SK-N-SH (cell line): ENCODE measurements around the gene SEC14L1.

Experiments used
- CTCF ChIP-seq: fragments of 200-600 bp; sonication (generic); IDR thresholded peaks from 2 replicates; pipeline ENCODE4 v1.6.1; 2017; ENCODE audit warnings: antibody characterized with exemption, mild to moderate bottlenecking, moderate library complexity
- ELF1 ChIP-seq: IDR thresholded peaks from 2 replicates; pipeline ENCODE4 v1.4.0; 2012
- EZH2phosphoT487 ChIP-seq: fragments of 200-600 bp; sonication (generic); IDR thresholded peaks from 2 replicates; pipeline ENCODE4 v1.6.1; 2017; ENCODE audit warnings: low read depth, mixed run types, mild to moderate bottlenecking, antibody characterized with exemption, moderate library complexity, borderline replicate concordance
- POLR2AphosphoS5 ChIP-seq: IDR thresholded peaks from 2 replicates; pipeline ENCODE4 v1.6.1; 2012; ENCODE audit warnings: low read depth, low read length
- REST ChIP-seq: IDR thresholded peaks from 2 replicates; pipeline ENCODE4 v1.6.1; 2012; ENCODE audit warnings: mild to moderate bottlenecking, low read depth, low read length, moderate library complexity
- RFX5 ChIP-seq: IDR thresholded peaks from 2 replicates; pipeline ENCODE4 v1.6.1; 2012; ENCODE audit warnings: mild to moderate bottlenecking, improper control_type of control experiment, low read length

- TF ChIP-seq CTCF = no peak
- no peak for TF ChIP-seq REST
- TF ChIP-seq ELF1 = no peak
- no peak for TF ChIP-seq POLR2AphosphoS5
- TF ChIP-seq EZH2phosphoT487 = no peak
- TF ChIP-seq RFX5 = no peak
Measured at GRCh38 chr17:77126519-77126918, 14.2 kb upstream of the SEC14L1 start.
